Astrocyte of the spinal cord (primary cell): ENCODE measurements around the gene BCAN.

ENCODE experiments used
- DNase-seq: peaks from one replicate; pipeline ENCODE4 v3.0.0; 2011; ENCODE audit warnings: low read depth, low spot score
- H3K4me3 ChIP-seq: 2 replicates; pipeline ENCODE4 v1.5.1; 2011; ENCODE audit warnings: low read depth, mild to moderate bottlenecking, low read length, moderate library complexity
- CTCF ChIP-seq: IDR thresholded peaks from 2 replicates; pipeline ENCODE4 v1.5.1; 2012; ENCODE audit warnings: low read depth, mild to moderate bottlenecking, low read length, inconsistent platforms
- in situ Hi-C: cut with HindIII; loops from 2 replicates; pipeline ENCODE4 v1.10.0; 2017; ENCODE audit warnings: low sequenced_read_pairs

BCAN gene

GRCh38 chr1:156684227-156684782 lies 42.4 kb downstream of the BCAN start:
- peak; percentile 41 for DNase-seq
- in situ Hi-C loops: no loop called here
- TF ChIP-seq CTCF: no peak
- H3K4me3 ChIP-seq: no peak overlapping the region

GRCh38 chr1:156689035-156689952 lies 47.4 kb downstream of the BCAN start:
- in situ Hi-C loops: no loop called here
- DNase-seq: peak; percentile 79
- peak; percentile 90 for TF ChIP-seq CTCF
- peak overlapping the region; percentile 10 for H3K4me3 ChIP-seq

GRCh38 chr1:156689953-156690674 lies 48.2 kb downstream of the BCAN start:
- no peak for TF ChIP-seq CTCF
- in situ Hi-C loops: no loop called here
- H3K4me3 ChIP-seq: peak overlapping the region; percentile 10
- DNase-seq: no peak

- in situ Hi-C loops: no loop called here
- H3K4me3 ChIP-seq: no peak overlapping the region
- no peak for TF ChIP-seq CTCF
- no peak for DNase-seq
These were observed 48.7 kb downstream of the BCAN start for GRCh38 chr1:156690675-156691036.

GRCh38 chr1:156691191-156691590 lies 49.3 kb downstream of the BCAN start:
- no peak for TF ChIP-seq CTCF
- no peak for DNase-seq
- no peak overlapping the region for H3K4me3 ChIP-seq
- in situ Hi-C loops: no loop called here

GRCh38 chr1:156691665-156692440 lies 49.9 kb downstream of the BCAN start:
- peak; percentile 27 for TF ChIP-seq CTCF
- in situ Hi-C loops: no loop called here
- H3K4me3 ChIP-seq: no peak overlapping the region
- peak; percentile 31 for DNase-seq
